Measurements from ENCODE around the gene PTPA.

DNA sequence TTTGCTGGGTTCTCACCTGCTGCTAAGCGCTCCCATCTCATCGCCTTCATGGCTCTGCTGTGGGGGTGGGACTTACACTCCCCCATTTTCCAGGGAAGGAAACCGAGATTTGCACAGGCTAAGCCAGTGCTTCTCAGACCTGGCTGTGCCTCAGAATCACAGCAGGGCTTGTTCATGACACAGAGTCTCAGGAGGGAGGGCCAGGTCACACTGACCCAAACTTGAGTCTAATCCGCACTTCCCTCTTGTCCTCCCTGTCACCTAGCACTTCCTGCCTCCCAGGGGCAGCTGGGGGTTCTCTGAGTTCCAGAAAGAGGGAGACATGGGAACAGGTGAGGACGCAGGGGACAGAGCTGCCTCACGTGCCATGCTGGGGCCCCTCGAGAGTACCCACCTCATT lies 82.4 kb downstream of the PTPA start:
- TF ChIP-seq CTCF (IDR thresholded peaks at IDR 0.05), result no peak
- no peak for TF ChIP-seq POLR2A (IDR thresholded peaks at IDR 0.05)

Data from heart left ventricle (tissue), 13 donors.